Central memory CD8-positive, alpha-beta T cell (primary cell): ENCODE data around the gene KRT80.

Experiments
- ATAC-seq: fragments of 150-1000 bp; cut with Tn5 transposase; replicated peaks from 2 replicates; pipeline ENCODE4 v1.10.0; 2022; ENCODE audit warnings: mild to moderate bottlenecking, moderate FRiP score, moderate number of reproducible peaks; ENCODE audit not compliant: poor library complexity, severe bottlenecking; ENCODE audit errors: extremely low read depth
- DNase-seq, 2 donors: peaks; one replicate each; pipeline ENCODE4 v3.0.0; 2021; ENCODE audit warnings: low spot score in 2 of 2
- H3K27ac Mint-ChIP-seq: one replicate; pipeline ENCODE4 v1.8.0; 2022; ENCODE audit warnings: low read depth, mild to moderate bottlenecking, moderate library complexity, mixed read lengths
- H3K27me3 Mint-ChIP-seq: one replicate; pipeline ENCODE4 v1.8.0; 2022; ENCODE audit warnings: mixed read lengths
- H3K36me3 Mint-ChIP-seq: one replicate; pipeline ENCODE4 v1.8.0; 2022; ENCODE audit warnings: mild to moderate bottlenecking, moderate library complexity, mixed read lengths; ENCODE audit not compliant: insufficient read depth
- H3K4me1 Mint-ChIP-seq: one replicate; pipeline ENCODE4 v1.8.0; 2022; ENCODE audit warnings: mixed read lengths
- H3K4me3 Mint-ChIP-seq: one replicate; pipeline ENCODE4 v1.8.0; 2022; ENCODE audit warnings: mild to moderate bottlenecking, moderate library complexity, mixed read lengths
- H3K9me3 Mint-ChIP-seq: one replicate; pipeline ENCODE4 v1.8.0; 2022; ENCODE audit warnings: mixed read lengths

Gene KRT80

GRCh38 chr12:52127683-52128450, 63.9 kb downstream of the KRT80 start:
- no peak overlapping the region for H3K4me3 Mint-ChIP-seq
- no peak for DNase-seq
- H3K36me3 Mint-ChIP-seq, result no peaks in the 10 kb centered on the region
- H3K27ac Mint-ChIP-seq, result no peak overlapping the region
- no peak for ATAC-seq
- H3K4me1 Mint-ChIP-seq, result no peaks in the 10 kb centered on the region
- H3K27me3 Mint-ChIP-seq, result peaks cover 65% of the 10 kb centered on the region
- no peaks in the 10 kb centered on the region for H3K9me3 Mint-ChIP-seq

DNA sequence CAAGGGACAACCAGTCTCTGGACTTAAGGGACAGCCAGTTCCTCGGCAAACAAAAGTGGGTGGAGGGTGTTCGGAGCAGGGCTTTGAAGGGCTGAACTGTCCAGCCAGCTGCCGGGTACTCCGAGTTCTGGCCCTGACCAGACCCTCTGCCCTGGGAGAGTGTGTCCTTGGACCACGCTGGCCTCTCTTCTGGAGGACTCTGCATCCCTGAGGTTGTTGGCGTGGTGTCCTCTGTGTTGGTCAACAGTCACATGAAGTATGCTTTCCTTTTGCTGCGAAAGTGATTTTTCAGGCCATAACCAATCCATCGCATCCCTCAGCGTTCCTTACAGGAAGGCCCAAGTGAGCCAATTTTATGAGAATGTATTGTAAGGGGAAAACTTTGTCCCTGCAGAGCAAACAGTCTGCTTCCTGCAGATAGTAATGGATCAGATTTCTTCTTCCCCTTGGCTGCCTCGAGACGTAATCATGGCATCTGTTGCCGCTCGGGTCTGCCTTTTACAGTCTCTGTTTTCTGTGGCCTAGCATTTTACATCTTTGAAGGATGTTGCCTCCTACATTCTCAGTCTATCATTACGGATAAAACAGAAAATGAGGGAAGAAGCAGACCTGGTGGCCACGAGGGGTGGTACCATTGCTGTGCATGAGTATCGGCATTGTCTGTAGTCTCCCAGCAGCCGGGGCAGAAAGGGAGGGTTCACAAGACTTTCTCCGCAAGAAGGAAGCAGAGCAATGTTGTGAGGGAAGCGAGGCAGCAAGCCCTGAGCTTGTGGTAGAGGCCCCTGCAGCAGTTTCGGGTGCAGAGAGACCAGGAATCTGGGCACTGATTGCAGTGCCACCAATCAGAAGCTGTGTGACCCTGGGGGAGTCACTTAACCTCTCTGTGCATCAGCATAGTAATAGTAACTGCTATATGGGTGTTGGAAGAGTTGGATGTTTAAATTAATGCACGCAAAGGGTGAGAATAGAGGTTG, 64.9 kb downstream of the KRT80 start:
- Mint-ChIP-seq H3K4me1 (peaks cover 6% of the 10 kb centered on the region), H3K27ac (no peak overlapping the region), H3K27me3 (peaks cover 74% of the 10 kb centered on the region), H3K4me3 (no peak overlapping the region), H3K36me3 (no peaks in the 10 kb centered on the region), H3K9me3 (no peaks in the 10 kb centered on the region)
- no peak for ATAC-seq
- DNase-seq, result no peak

- no peak for DNase-seq
- no peaks in the 10 kb centered on the region for H3K9me3 Mint-ChIP-seq
- no peak overlapping the region for H3K4me3 Mint-ChIP-seq
- H3K27me3 Mint-ChIP-seq, result peaks cover 74% of the 10 kb centered on the region
- no peaks in the 10 kb centered on the region for H3K36me3 Mint-ChIP-seq
- ATAC-seq, result no peak
- no peak overlapping the region for H3K27ac Mint-ChIP-seq
- H3K4me1 Mint-ChIP-seq, result peaks cover 10% of the 10 kb centered on the region
Observed at GRCh38 chr12:52126050-52126604, 65.7 kb downstream of the KRT80 start.

DNA sequence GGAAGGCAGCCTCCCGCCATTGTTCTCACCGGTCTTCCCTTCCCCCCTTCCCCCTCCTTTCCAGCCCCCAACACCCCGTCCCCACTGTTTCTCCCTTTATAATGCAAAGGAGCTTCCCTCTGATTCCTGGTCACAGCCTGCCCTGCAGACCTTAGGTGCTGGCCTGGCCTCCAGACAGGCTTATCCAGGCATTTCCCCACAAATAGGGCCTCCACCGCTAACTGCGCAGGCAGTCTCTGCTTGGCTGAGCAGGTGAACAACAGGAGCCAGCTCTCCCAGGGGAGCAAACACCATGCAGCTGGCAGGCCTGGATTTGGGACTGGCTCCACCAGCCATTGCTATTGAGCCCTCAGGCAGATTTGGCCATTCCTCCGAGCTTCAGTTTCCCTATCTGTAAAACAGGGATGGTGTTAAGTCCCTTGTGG, 66.3 kb downstream of the KRT80 start:
- Mint-ChIP-seq H3K27me3 (peaks cover 76% of the 10 kb centered on the region), H3K27ac (no peak overlapping the region), H3K9me3 (no peaks in the 10 kb centered on the region), H3K4me1 (peaks cover 10% of the 10 kb centered on the region), H3K4me3 (no peak overlapping the region), H3K36me3 (no peaks in the 10 kb centered on the region)
- ATAC-seq, result no peak
- no peak for DNase-seq

- Mint-ChIP-seq H3K36me3 (no peaks in the 10 kb centered on the region), H3K27me3 (peaks cover 88% of the 10 kb centered on the region), H3K27ac (no peak overlapping the region), H3K9me3 (no peaks in the 10 kb centered on the region), H3K4me1 (peaks cover 10% of the 10 kb centered on the region), H3K4me3 (no peak overlapping the region)
- DNase-seq, result no peak
- no peak for ATAC-seq
Observed at GRCh38 chr12:52123487-52124186, 68.2 kb downstream of the KRT80 start.

DNA sequence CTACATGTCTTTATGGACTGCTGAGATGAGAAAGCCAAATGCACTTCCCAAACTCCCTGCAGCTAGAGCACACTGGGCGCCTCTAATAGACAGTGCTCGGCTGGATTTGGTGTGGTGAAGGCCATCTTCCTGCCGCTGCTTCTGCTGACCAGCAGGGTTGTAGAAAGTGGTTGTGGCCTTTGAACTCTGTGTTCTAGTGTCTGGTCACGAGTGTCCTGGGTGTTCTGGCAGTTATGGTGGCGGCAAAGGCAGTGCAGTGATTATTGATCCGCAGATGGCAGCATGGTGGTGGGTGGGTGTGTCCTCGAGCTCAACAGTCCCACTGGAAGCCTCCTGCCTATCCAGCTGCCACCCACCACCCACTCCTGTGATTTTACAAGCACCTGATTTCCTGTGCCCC, 68.9 kb downstream of the KRT80 start:
- no peaks in the 10 kb centered on the region for H3K36me3 Mint-ChIP-seq
- peaks cover 82% of the 10 kb centered on the region for H3K27me3 Mint-ChIP-seq

GRCh38 chr12:52122540-52122871, 69.3 kb downstream of the KRT80 start:
- Mint-ChIP-seq H3K27me3 (peaks cover 78% of the 10 kb centered on the region), H3K36me3 (no peaks in the 10 kb centered on the region), H3K27ac (no peak overlapping the region), H3K4me1 (peaks cover 10% of the 10 kb centered on the region), H3K4me3 (no peak overlapping the region), H3K9me3 (no peaks in the 10 kb centered on the region)
- DNase-seq (no peak), ATAC-seq (no peak)

More for the DNA sequence above, 68.9 kb downstream of the KRT80 start:
- peaks cover 10% of the 10 kb centered on the region for H3K4me1 Mint-ChIP-seq
- ATAC-seq, result no peak
- no peak overlapping the region for H3K4me3 Mint-ChIP-seq
- H3K9me3 Mint-ChIP-seq, result no peaks in the 10 kb centered on the region
- DNase-seq, result no peak
- H3K27ac Mint-ChIP-seq, result no peak overlapping the region

DNA sequence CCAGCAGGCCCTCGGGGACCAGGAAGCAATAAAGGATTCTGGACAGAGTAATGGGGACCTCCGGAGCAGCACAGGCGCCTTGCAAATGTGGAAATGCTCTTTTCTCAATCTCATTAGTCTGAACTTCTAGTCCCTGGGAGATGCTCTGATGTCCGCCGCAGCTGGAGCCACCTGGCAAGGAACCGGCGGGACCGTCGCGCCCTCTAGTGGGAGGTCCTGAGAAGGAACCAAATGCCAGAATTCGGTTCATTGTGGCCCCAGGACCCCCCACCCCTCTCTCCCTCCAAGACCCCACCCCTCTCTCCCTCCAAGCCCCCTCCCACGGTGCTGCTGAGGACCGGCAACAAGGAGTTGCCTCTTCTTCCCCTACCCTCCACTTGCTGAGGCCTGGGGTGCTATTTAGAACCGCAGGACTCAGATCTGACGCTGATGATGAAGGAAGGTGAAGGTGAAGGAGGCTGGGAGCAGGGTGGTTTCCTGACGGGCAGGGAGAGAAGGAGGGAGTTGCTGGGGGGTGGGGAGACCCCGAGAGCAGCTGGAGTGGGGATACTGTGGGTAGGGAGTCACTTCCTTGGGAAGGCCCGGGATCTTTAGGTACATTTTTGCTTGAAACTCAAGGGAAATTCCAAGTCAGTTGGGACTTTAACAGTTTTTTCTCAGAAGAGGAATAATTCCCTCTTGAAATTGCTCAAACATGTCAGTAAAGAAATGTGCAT, 69.8 kb downstream of the KRT80 start:
- Mint-ChIP-seq H3K27me3 (peaks cover 72% of the 10 kb centered on the region), H3K4me1 (peaks cover 12% of the 10 kb centered on the region), H3K4me3 (no peak overlapping the region), H3K27ac (peak overlapping the region; percentile 38), H3K9me3 (no peaks in the 10 kb centered on the region), H3K36me3 (no peaks in the 10 kb centered on the region)
- ATAC-seq (no peak), DNase-seq (peak; percentile 24 to 36)

DNA sequence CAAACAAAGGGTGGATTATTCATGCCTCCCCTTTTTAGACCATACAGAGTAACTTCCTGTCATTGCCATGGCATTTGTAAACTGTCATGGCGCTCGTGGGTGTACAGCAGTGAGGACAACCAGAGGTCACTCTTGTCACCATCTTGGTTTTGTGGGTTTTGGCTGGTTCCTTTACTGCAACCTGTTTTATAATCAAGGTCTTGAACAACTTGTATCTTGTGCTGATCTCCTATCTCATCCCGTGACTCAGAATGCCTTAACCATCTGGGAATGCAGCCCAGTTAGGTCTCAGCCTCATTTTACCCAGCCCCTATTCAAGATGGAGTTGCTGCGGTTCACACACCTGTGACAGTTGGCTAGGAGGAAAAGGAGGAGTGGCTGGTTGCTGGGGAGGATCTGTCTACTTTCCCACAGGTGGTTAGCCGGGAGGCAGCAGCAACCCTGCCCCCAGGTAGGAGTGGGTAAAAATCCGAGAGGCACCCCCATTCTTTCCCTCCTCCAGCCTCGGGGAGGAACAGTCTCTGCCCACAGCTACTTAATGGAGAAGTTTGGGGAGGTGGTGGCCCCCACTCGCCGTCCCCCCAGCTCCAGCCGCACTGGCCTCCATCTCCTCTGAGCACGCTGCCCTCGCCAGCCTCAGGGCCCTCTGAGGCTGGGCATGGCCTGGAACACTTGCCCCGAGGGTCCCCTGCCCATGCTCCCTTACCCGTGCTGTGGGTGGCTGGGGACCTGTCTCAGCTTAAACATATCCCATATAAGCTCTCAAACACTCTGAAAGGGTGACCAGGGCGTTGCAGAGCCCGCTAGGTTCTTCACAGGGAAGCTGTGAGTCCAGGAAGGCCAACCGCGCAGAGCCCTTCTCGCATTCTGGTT, 70.6 kb downstream of the KRT80 start:
- Mint-ChIP-seq H3K36me3 (peaks cover 2% of the 10 kb centered on the region), H3K9me3 (no peaks in the 10 kb centered on the region), H3K4me1 (peaks cover 20% of the 10 kb centered on the region), H3K27me3 (peaks cover 64% of the 10 kb centered on the region), H3K27ac (peak overlapping the region; percentile 38), H3K4me3 (no peak overlapping the region)
- DNase-seq (no peak), ATAC-seq (no peak)

DNA sequence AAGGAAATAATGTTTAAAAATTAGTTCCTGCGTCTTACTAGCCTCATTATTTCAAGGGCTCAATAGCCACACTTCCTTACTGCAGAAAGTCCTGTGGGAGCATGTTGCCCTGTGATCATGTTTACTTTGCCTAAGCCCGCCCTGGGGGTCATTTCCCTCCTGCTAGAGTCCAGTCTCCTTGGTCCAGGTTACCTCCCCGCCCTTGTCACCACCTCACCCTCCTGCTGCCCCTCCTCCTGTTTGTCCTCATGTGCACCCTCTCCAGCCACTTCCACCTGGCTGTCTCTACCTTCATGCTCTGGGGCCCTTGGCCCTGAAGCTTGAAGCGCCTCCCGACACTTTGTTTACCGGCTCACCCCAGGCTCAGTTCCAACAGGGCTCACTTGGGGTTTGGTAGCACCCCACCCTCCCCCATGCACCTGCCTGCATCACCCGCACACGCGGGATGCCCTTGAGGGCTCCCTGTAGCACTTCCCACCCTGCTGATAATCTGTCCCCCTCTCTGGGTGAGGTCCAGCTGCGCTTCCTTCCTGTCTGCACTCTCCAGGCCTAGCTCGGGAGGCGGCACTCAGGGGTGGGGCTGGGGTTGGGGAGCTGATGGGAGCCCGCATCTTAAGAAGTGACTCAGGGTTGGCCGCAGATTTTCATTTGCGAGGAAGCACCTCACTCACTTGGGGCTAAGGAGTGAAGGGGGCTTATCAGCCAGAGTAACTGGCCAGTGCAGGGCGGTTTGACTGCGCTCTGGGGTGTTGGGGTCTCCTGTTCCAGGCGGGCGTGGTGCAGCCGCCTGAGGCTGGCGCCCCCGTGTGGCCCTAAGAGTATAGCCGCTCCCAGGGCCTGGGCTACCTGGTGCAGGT, 72.2 kb downstream of the KRT80 start:
- Mint-ChIP-seq H3K27ac (no peak overlapping the region), H3K9me3 (no peaks in the 10 kb centered on the region), H3K4me3 (no peak overlapping the region), H3K4me1 (peaks cover 20% of the 10 kb centered on the region), H3K36me3 (peaks cover 2% of the 10 kb centered on the region), H3K27me3 (peaks cover 58% of the 10 kb centered on the region)
- no peak for DNase-seq
- ATAC-seq, result no peak
